Adrenal gland (tissue), 12 donors: ENCODE data around the gene KCNF1. TPM values are rescaled to one million over a fixed set of nuclear protein-coding genes. Genes with fewer than 3 reads are reported as not detected.
A peak's percentile ranks its signal among the peaks of the same experiment; 100 is the strongest.

ENCODE experiments used
- DNase-seq, 7 donors: peaks; one replicate each; pipeline ENCODE4 v3.0.0-alpha.2; 2019 to 2020
- H3K27ac ChIP-seq, 5 donors: fragments of 200-600 bp; sonication (generic) in 4 of 5; 1 replicate in 3 of 5; 2 replicates in 2 of 5; pipeline versions ENCODE4 v1.5.1 to v1.8.0; 2016 to 2020; ENCODE audit warnings: mild to moderate bottlenecking in 1 of 5
- H3K27me3 ChIP-seq: fragments of 200-600 bp; 2 replicates; pipeline ENCODE4 v1.8.0; 2021
- H3K36me3 ChIP-seq, 2 donors: fragments of 200-600 bp; replicated peaks in 1 of 2; 1 replicate in 1 of 2; 2 replicates in 1 of 2; pipeline versions ENCODE4 v1.5.1 to v1.8.0; 2018 to 2022
- H3K4me1 ChIP-seq, 2 donors: fragments of 200-600 bp; replicated peaks in 1 of 2; 1 replicate in 1 of 2; 2 replicates in 1 of 2; pipeline versions ENCODE4 v1.5.1 to v1.8.0; 2018 to 2021
- H3K4me3 ChIP-seq, 4 donors: fragments of 200-600 bp; sonication (generic) in 3 of 4; one replicate each; pipeline ENCODE4 v1.5.1; 2016 to 2018
- H3K9me3 ChIP-seq, 3 donors: fragments of 200-600 bp; sonication (generic) in 1 of 3; replicated peaks in 1 of 3; 1 replicate in 2 of 3; 2 replicates in 1 of 3; pipeline versions ENCODE4 v1.5.1 to v1.8.0; 2016 to 2021
- CTCF ChIP-seq, 6 experiments: fragments of 450-650 bp in 4 of 6; fragments of 200-600 bp in 2 of 6; sonication (generic) in 1 of 6; IDR thresholded peaks; 1 replicate in 5 of 6; 2 replicates in 1 of 6; pipeline versions ENCODE4 v1.5.1 to v1.8.0; 2016 to 2021; ENCODE audit warnings: antibody characterized with exemption in 6 of 6, mild to moderate bottlenecking in 2 of 6, moderate library complexity in 1 of 6
- POLR2A ChIP-seq, 2 donors: fragments of 450-650 bp; IDR thresholded peaks; one replicate each; pipeline ENCODE4 v1.6.1; 2017; ENCODE audit warnings: antibody characterized with exemption in 2 of 2, mild to moderate bottlenecking in 2 of 2, moderate library complexity in 1 of 2
- WGBS, 4 donors: extraction: QIAGEN DNeasy Blood & Tissue Kit in 2 of 4; methylation state at CpG; one replicate each; pipeline versions ENCODE4 v1.1.5 to v1.1.7; 2013 to 2017; 5-methylcytosine and 5-hydroxymethylcytosine counted together
- intact Hi-C, 2 donors: fragments of 100-400 bp; cut with DNase I; formaldehyde crosslinking; loops; one replicate each; pipeline versions ENCODE4 v1.14.1 to v1.15.0; 2022 to 2023
- polyA plus RNA-seq, 3 donors: library from polyadenylated mRNA; stranded (reverse); fragments of 200-250 nt in 2 of 3; fragments of 350-450 nt in 1 of 3; fragmentation: Illumina TruSeq in 1 of 3; extraction: RNeasy Lipid Tissue Mini Kit (QIAGEN cat#74804) in 1 of 3; gene quantifications; one replicate each; pipeline ENCODE4 v1.2.3, GENCODE V29; 2013 to 2014
- total RNA-seq, 9 donors: library from RNA; depleted of rRNA in 4 of 9; stranded (reverse); fragments of >200 nt in 4 of 9; fragments of 120-200 nt in 1 of 9; fragmentation: NEBNext Ultra II Directional in 1 of 9; extraction: Animal tissue kit (Norgen Biotek cat#: 25700) in 1 of 9; gene quantifications; one replicate each; pipeline versions ENCODE4 v1.1.0 to v1.2.4, GENCODE V29; 2013 to 2023
- donor health status: healthy with polysubstance abuse.
- donor health status: Bipolar disorder and iron deficiency.
- donor health status: DM: yes; HTN: yes; CAD: no.
- donor health status: DM: no; HTN: no; CAD: no.
- donor health status: DM: no; HTN: no; CAD: no.
- donor health status: DM: yes; HTN: yes; CAD: no.

The KCNF1 gene
- total and polyA plus RNA-seq, 12 donors: 0.03 to 1.1 (median 0.15) TPM; not detected in 8

GRCh38 chr2:10864251-10864650 is 47.5 kb upstream of the KCNF1 start:
- no peak for DNase-seq
- no peak for TF ChIP-seq POLR2A (IDR thresholded peaks at IDR 0.05)
- TF ChIP-seq CTCF (IDR thresholded peaks at IDR 0.05): no peak
- Histone ChIP-seq H3K4me3 (no peak overlapping the region), H3K9me3 (no peaks in the 10 kb centered on the region), H3K27me3 (no peaks in the 10 kb centered on the region), H3K4me1 (no peaks in the 10 kb centered on the region), H3K27ac (no peak overlapping the region), H3K36me3 (no peaks in the 10 kb centered on the region)
- intact Hi-C loops: no loop called here
- 70 to 76% (median 71%) methylated on average over 10 of the region's 10 CpGs for WGBS, 4 donors

- TF ChIP-seq CTCF (IDR thresholded peaks at IDR 0.05): peak in 3 of 6 experiments; percentile 9 to 22 (median 19)
- no peak for TF ChIP-seq POLR2A (IDR thresholded peaks at IDR 0.05)
- Histone ChIP-seq H3K9me3 (no peaks in the 10 kb centered on the region), H3K27me3 (no peaks in the 10 kb centered on the region), H3K4me1 (no peaks in the 10 kb centered on the region), H3K4me3 (no peak overlapping the region), H3K36me3 (no peaks in the 10 kb centered on the region), H3K27ac (no peak overlapping the region)
- DNase-seq: peak in 4 of 7 donors; percentile 23 to 44 (median 27)
- WGBS, 4 donors: 52 to 60% (median 55%) methylated on average over 14 of the region's 14 CpGs
- intact Hi-C loops: no loop called here
These were observed 46.7 kb upstream of the KCNF1 start for GRCh38 chr2:10864861-10865636.

GRCh38 chr2:10865841-10866240 is 45.9 kb upstream of the KCNF1 start:
- TF ChIP-seq POLR2A (IDR thresholded peaks at IDR 0.05): no peak
- TF ChIP-seq CTCF (IDR thresholded peaks at IDR 0.05): no peak
- 50 to 75% (median 63%) methylated on average over 10 of the region's 10 CpGs for WGBS, 4 donors
- DNase-seq: no peak
- H3K4me3 ChIP-seq: no peak overlapping the region
- no peaks in the 10 kb centered on the region for H3K36me3 ChIP-seq
- H3K27me3 ChIP-seq: no peaks in the 10 kb centered on the region
- no peaks in the 10 kb centered on the region for H3K4me1 ChIP-seq
- H3K9me3 ChIP-seq: no peaks in the 10 kb centered on the region
- H3K27ac ChIP-seq: no peak overlapping the region
- intact Hi-C loops: no loop called here

GRCh38 chr2:10867692-10868420 is 43.9 kb upstream of the KCNF1 start:
- H3K27ac ChIP-seq: no peak overlapping the region
- no peak overlapping the region for H3K4me3 ChIP-seq
- WGBS, 4 donors: 60 to 73% (median 66%) methylated on average over 6 of the region's 6 CpGs

More at GRCh38 chr2:10867692-10868420, 43.9 kb upstream of the KCNF1 start:
- TF ChIP-seq CTCF (IDR thresholded peaks at IDR 0.05) (no peak), POLR2A (IDR thresholded peaks at IDR 0.05) (no peak)
- Histone ChIP-seq H3K36me3 (no peaks in the 10 kb centered on the region), H3K27me3 (no peaks in the 10 kb centered on the region), H3K9me3 (no peaks in the 10 kb centered on the region), H3K4me1 (no peaks in the 10 kb centered on the region)
- intact Hi-C loops: no loop called here
- no peak for DNase-seq
